GM18511 (cell line): ENCODE measurements around the gene ACTN4.
"Not testable (repeated sequence)": the region's sequence is repeated elsewhere in the genome, so short reads cannot be mapped to it uniquely, and the experiment has no call there.

Experiments
- ATAC-seq: cut with Tn5 transposase; IDR thresholded peaks from one replicate; pipeline ENCODE4 v1.9.1; 2021; ENCODE audit warnings: mild to moderate bottlenecking, moderate library complexity; ENCODE audit not compliant: unreplicated experiment

The ACTN4 gene

GRCh38 chr19:38647368-38647965 lies at the start of gene ACTN4:
TSS of gene ACTN4 (plus strand) at chr19:38647649. CDS start at chr19:38647746, 97 bp downstream.
- peak; percentile 84 for ATAC-seq

- ATAC-seq, result no peak
Measured at GRCh38 chr19:38599722-38600121, 47.7 kb upstream of the ACTN4 start.

GRCh38 chr19:38602856-38603255 lies 44.6 kb upstream of the ACTN4 start:
- not testable (repeated sequence) for ATAC-seq

- ATAC-seq, result no peak
Measured at GRCh38 chr19:38606131-38606530, 41.3 kb upstream of the ACTN4 start.

GRCh38 chr19:38614289-38614688 lies 33.2 kb upstream of the ACTN4 start:
- ATAC-seq, result no peak

- ATAC-seq, result no peak
Measured at GRCh38 chr19:38615007-38615581, 32.4 kb upstream of the ACTN4 start.

GRCh38 chr19:38616265-38616664 lies 31.2 kb upstream of the ACTN4 start:
- no peak for ATAC-seq

GRCh38 chr19:38617283-38617763 lies 30.1 kb upstream of the ACTN4 start:
- no peak for ATAC-seq

- ATAC-seq, result peak; percentile 78
Measured at GRCh38 chr19:38617764-38618589, 29.5 kb upstream of the ACTN4 start, which contains the start of gene MAP4K1. TSS of gene MAP4K1 (minus strand) at chr19:38617953. CDS start at chr19:38617895, 58 bp downstream.

- peak; percentile 55 for ATAC-seq
Measured at GRCh38 chr19:38618590-38619360, 28.7 kb upstream of the ACTN4 start, which contains the start of gene EIF3K. TSS of gene EIF3K (plus strand) at chr19:38619188. CDS start at chr19:38619269, 81 bp downstream.

- no peak for ATAC-seq
Measured at GRCh38 chr19:38619361-38620174, 27.9 kb upstream of the ACTN4 start.

GRCh38 chr19:38624822-38625221 lies 22.6 kb upstream of the ACTN4 start:
- ATAC-seq, result no peak

GRCh38 chr19:38626401-38626800 lies 21.0 kb upstream of the ACTN4 start:
- ATAC-seq, result no peak

GRCh38 chr19:38629568-38629967 lies 17.9 kb upstream of the ACTN4 start:
- ATAC-seq, result no peak

- not testable (repeated sequence) for ATAC-seq
Measured at GRCh38 chr19:38631301-38631700, 16.1 kb upstream of the ACTN4 start.

GRCh38 chr19:38631811-38632475 lies 15.5 kb upstream of the ACTN4 start:
- ATAC-seq, result not testable (repeated sequence)

GRCh38 chr19:38632476-38633213 lies 14.8 kb upstream of the ACTN4 start:
- ATAC-seq, result no peak

- ATAC-seq, result no peak
Measured at GRCh38 chr19:38634757-38635482, 12.5 kb upstream of the ACTN4 start.
